ENCODE measurements around the gene EFNA4.

Gene EFNA4

GRCh38 chr1:155049651-155050559 lies 13.6 kb upstream of the EFNA4 start:
- CTCF ChIA-PET = interaction anchor here (0.6 to 20.6 kb wide), 20 partner anchors 10 to 1122 kb away, joined by 3 to 433 read pairs (median 4); partner anchors contain the start of genes EFNA4 and PBXIP1
- TF ChIP-seq, protein P1, sequence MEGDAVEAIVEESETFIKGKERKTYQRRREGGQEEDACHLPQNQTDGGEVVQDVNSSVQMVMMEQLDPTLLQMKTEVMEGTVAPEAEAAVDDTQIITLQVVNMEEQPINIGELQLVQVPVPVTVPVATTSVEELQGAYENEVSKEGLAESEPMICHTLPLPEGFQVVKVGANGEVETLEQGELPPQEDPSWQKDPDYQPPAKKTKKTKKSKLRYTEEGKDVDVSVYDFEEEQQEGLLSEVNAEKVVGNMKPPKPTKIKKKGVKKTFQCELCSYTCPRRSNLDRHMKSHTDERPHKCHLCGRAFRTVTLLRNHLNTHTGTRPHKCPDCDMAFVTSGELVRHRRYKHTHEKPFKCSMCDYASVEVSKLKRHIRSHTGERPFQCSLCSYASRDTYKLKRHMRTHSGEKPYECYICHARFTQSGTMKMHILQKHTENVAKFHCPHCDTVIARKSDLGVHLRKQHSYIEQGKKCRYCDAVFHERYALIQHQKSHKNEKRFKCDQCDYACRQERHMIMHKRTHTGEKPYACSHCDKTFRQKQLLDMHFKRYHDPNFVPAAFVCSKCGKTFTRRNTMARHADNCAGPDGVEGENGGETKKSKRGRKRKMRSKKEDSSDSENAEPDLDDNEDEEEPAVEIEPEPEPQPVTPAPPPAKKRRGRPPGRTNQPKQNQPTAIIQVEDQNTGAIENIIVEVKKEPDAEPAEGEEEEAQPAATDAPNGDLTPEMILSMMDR (IDR thresholded peaks at IDR 0.05; ENCODE audit: insufficient read depth, low read length, missing control alignments) = no peak
- H3K4me3 ChIP-seq (ENCODE audit: low read depth, low read length) = peak overlapping the region; percentile 71
- POLR2A ChIA-PET = no interaction called here
- no peak for DNase-seq (ENCODE audit: low read depth, low spot score)

- ChIA-PET POLR2A (interaction anchor here (0.6 kb wide), 1 partner anchor 62 kb away, joined by 3 read pairs; no protein-coding TSS in a partner anchor), CTCF (interaction anchor here (0.6 to 20.6 kb wide), 27 partner anchors 9 to 1123 kb away, joined by 3 to 433 read pairs (median 4); partner anchors contain the start of genes EFNA4 and PBXIP1)
- TF ChIP-seq, protein P1 (IDR thresholded peaks at IDR 0.05; ENCODE audit: insufficient read depth, low read length, missing control alignments) = peak; percentile 92
- DNase-seq (ENCODE audit: low read depth, low spot score) = no peak
- H3K4me3 ChIP-seq (ENCODE audit: low read depth, low read length) = peak within 1 kb of the TSS; percentile 71
Observed at GRCh38 chr1:155050560-155051341, 12.8 kb upstream of the EFNA4 start, which contains the start of gene ADAM15. Gene ADAM15, plus strand, starts transcription at chr1:155051316. Its CDS starts 71 bp downstream, at chr1:155051387.

DNA sequence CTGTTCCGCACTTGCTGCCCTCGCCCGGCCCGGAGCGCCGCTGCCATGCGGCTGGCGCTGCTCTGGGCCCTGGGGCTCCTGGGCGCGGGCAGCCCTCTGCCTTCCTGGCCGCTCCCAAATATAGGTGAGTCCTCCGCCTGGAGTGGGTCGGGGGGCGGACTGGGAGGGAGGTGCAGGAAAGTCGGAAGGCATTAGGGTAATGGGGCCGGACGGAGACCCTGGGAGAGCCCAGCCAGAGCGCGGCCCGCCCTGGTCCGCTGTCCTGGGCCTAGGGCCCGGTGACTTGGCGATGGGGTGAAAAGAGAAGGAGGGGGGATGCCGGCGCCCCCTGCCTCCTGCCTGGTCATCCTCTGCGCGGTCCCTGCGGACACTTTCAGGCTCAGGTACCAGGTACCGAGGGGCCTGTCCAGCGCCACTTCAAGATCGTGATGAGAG lies 12.2 kb upstream of the EFNA4 start:
- ChIA-PET POLR2A (interaction anchor here (0.6 kb wide), 1 partner anchor 62 kb away, joined by 3 read pairs; no protein-coding TSS in a partner anchor), CTCF (interaction anchor here (0.6 to 20.6 kb wide), 24 partner anchors 9 to 492 kb away, joined by 3 to 433 read pairs (median 4); partner anchors contain the start of genes EFNA4 and PBXIP1)
- peak overlapping the region; percentile 71 for H3K4me3 ChIP-seq (ENCODE audit: low read depth, low read length)
- TF ChIP-seq, protein P1 (IDR thresholded peaks at IDR 0.05; ENCODE audit: insufficient read depth, low read length, missing control alignments) = no peak
- no peak for DNase-seq (ENCODE audit: low read depth, low spot score)

DNA sequence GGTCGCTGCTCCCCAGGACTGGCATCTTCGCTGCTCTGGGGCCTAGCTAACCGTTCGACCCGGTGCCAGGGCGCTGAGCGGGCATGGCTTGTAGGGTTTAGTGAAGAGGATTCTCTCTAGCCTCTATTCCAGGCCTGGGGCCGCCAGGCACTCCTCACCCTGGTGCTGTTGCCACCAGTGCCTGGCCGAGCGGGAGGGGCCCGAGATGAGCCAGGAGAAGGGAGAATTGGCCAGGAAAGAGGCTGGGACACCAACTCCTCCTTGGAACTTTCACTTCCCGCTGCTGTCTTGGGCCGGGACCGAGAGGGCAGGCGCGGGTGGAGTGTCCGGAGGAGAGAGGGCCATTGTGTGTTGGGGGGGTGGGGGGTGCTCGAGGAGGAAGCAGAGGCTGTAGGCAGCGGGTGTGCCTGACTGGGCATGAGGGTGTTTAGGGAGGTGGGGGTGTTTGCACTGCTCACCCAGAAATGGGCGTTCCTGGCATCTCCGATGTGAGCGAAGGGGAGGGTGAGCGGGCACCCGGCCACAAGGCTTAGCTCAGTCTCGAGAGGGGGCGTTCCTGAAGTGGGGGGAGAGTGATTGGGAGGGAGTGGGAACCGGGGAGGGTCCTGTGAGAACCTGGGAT lies 11.7 kb upstream of the EFNA4 start:
- DNase-seq (ENCODE audit: low read depth, low spot score) = no peak
- TF ChIP-seq, protein P1 (IDR thresholded peaks at IDR 0.05; ENCODE audit: insufficient read depth, low read length, missing control alignments) = no peak
- ChIA-PET CTCF (interaction anchor here (0.9 to 20.6 kb wide), 13 partner anchors 7 to 492 kb away, joined by 3 to 433 read pairs (median 5); partner anchors contain the start of genes ADAM15, EFNA4, KRTCAP2 and SHC1), POLR2A (interaction anchor here (1.0 kb wide), 1 partner anchor 96 kb away, joined by 4 read pairs; the partner anchor contains the start of gene PBXIP1)
- peak overlapping the region; percentile 71 for H3K4me3 ChIP-seq (ENCODE audit: low read depth, low read length)

- TF ChIP-seq, protein P1 (IDR thresholded peaks at IDR 0.05; ENCODE audit: insufficient read depth, low read length, missing control alignments) = peak; percentile 39
- peak overlapping the region; percentile 71 for H3K4me3 ChIP-seq (ENCODE audit: low read depth, low read length)
- ChIA-PET POLR2A (interaction anchor here (1.0 kb wide), 1 partner anchor 97 kb away, joined by 4 read pairs; the partner anchor contains the start of gene PBXIP1), CTCF (interaction anchor here (0.9 to 20.6 kb wide), 9 partner anchors 7 to 120 kb away, joined by 3 to 433 read pairs (median 4); partner anchors contain the start of genes ADAM15, EFNA4, KRTCAP2 and SHC1)
- DNase-seq (ENCODE audit: low read depth, low spot score) = no peak
Observed at GRCh38 chr1:155052439-155053395, 10.8 kb upstream of the EFNA4 start.

All from AG04449 (cell line).